Tibial nerve (tissue), 4 donors: ENCODE measurements around the gene NAT8L.

Experiments
- CTCF ChIP-seq, 5 experiments: fragments of 200-600 bp in 3 of 5; fragments of 450-650 bp in 2 of 5; sonication (generic) in 3 of 5; IDR thresholded peaks; one replicate each; pipeline ENCODE4 v1.5.1; 2016 to 2019; ENCODE audit warnings: antibody characterized with exemption in 5 of 5, mild to moderate bottlenecking in 3 of 5, moderate library complexity in 2 of 5
- EP300 ChIP-seq, 2 donors: sonication (generic); formaldehyde crosslinking; IDR thresholded peaks; one replicate each; pipeline ENCODE4 v1.6.1; 2017; ENCODE audit warnings: antibody characterized with exemption in 2 of 2, mild to moderate bottlenecking in 1 of 2
- POLR2A ChIP-seq, 2 donors: fragments of 450-650 bp; IDR thresholded peaks; one replicate each; pipeline ENCODE4 v1.6.1; 2017; ENCODE audit warnings: antibody characterized with exemption in 2 of 2, mild to moderate bottlenecking in 2 of 2, moderate library complexity in 2 of 2

DNA sequence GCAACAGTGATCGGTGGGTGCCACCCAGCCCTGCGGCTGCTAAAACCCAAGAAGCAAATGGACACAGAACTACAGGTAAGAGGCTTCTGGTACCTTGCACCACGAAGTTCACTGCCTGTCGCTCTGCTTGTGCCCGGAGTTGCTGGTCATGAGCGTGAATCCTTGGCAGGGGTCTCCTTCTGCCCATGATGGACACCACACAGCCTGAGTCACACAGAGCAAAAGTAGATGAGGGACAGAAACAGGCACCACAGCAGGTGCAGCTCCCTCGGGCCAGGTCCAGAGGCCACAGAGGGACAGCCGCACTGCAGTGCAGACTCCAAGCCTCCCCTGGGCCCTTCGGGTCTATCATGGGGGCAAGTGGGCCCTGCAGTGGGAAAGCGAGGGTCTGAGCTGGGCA, 22.4 kb downstream of the NAT8L start:
- TF ChIP-seq CTCF (IDR thresholded peaks at IDR 0.05), result no peak
- no peak for TF ChIP-seq EP300 (IDR thresholded peaks at IDR 0.05)
- TF ChIP-seq POLR2A (IDR thresholded peaks at IDR 0.05), result no peak
